Heart left ventricle (tissue), 13 donors: ENCODE results near the gene MAST4.

Experiments
- CTCF ChIP-seq, 12 donors: fragments of 200-600 bp; sonication (generic) in 4 of 12; IDR thresholded peaks; one replicate each; pipeline versions ENCODE4 v1.5.0 to v1.8.0; 2018 to 2022; ENCODE audit warnings: antibody characterized with exemption in 12 of 12, mild to moderate bottlenecking in 5 of 12
- POLR2A ChIP-seq, 2 donors: fragments of 450-650 bp; IDR thresholded peaks; one replicate each; pipeline ENCODE4 v1.6.1; 2017; ENCODE audit warnings: antibody characterized with exemption in 2 of 2, mild to moderate bottlenecking in 2 of 2, moderate library complexity in 2 of 2
- donor health status: ischemic (EF 13 %, LVEDD 7.1; RV severe dilation, severe dysfunction).
- donor health status: DM: no; HTN: yes; CAD: no.
- donor health status: DM: no; HTN: no; CAD: no.
- donor health status: ischemic (EF 25% LVEDD 6.9; RV normal size, moderate dysfunction).
- donor health status: ischemic (EF 25% LVEDD 5.7; RV mildly dilated, moderate dysfunction).
- donor health status: ischemic (EF 35%, LVEDD 5.7; RV mildly dilated, moderate dysfunction).
- donor health status: nonischemic (EF 11% LVEDD 7.7; RV severe dilation, severe dysfunction).
- donor health status: DM: yes; HTN: yes; CAD: no.
- donor health status: PGD.
- donor health status: ischemic (EF 29% LVEDD 5.4; RV normal size, mild dysfunction).
- donor health status: nonischemic (EF 23%, LVEDD 6.1; RV moderate dilation, normal function).

- TF ChIP-seq CTCF (IDR thresholded peaks at IDR 0.05) (no peak), POLR2A (IDR thresholded peaks at IDR 0.05) (no peak)
Measured at GRCh38 chr5:67206461-67206860, 610.3 kb downstream of the MAST4 start.
